ENCODE data around the gene KRTAP20-2. TPM values are rescaled to one million over a fixed set of nuclear protein-coding genes. Genes with fewer than 3 reads are reported as not detected.

Gene KRTAP20-2
- total RNA-seq, 1 experiment from 2014 or later: not detected

DNA sequence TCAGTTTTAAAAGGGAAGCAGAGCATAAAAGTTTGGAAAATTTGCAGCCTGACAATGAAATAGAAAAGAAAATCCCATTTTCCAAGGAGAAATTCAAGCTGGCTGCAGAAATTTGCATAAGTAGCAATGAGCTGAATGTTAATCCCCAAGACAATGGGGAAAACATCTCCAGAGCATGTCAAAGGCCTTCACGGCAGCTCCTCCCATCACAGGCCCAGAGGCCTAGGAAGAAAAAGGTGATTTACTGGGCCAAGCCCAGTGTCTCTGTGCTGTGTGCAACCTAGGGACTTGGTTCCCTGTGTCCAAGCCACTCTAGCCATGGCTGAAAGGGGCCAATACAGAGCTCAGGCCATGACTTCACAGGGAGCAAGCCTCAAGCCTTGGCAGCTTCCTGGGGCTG, 33.8 kb downstream of the KRTAP20-2 start:
- Histone ChIP-seq H3K27me3 (ENCODE audit: control insufficient read depth, insufficient read depth, low read length) (no peaks in the 10 kb centered on the region), H3K4me1 (ENCODE audit: control insufficient read depth, insufficient read depth, low read length) (no peaks in the 10 kb centered on the region), H3K4me3 (ENCODE audit: low read depth in 2 of 2, low read length in 2 of 2) (no peak overlapping the region), H3K9me3 (ENCODE audit: control insufficient read depth, insufficient read depth, low read depth, low read length) (no peaks in the 10 kb centered on the region), H3K36me3 (ENCODE audit: control insufficient read depth, insufficient read depth, low read length) (no peaks in the 10 kb centered on the region), H3K27ac (ENCODE audit: low read length) (no peak overlapping the region)
- intact Hi-C loops (cut with micrococcal nuclease; ENCODE audit: unreplicated experiment): no loop called here
- ChIA-PET CTCF (no interaction called here), POLR2A (no interaction called here)
- in situ Hi-C loops (cut with HindIII; ENCODE audit: low pct_unique_long_range_greater_than_20kb, low sequenced_read_pairs): no loop called here
- TF ChIP-seq, protein P1, sequence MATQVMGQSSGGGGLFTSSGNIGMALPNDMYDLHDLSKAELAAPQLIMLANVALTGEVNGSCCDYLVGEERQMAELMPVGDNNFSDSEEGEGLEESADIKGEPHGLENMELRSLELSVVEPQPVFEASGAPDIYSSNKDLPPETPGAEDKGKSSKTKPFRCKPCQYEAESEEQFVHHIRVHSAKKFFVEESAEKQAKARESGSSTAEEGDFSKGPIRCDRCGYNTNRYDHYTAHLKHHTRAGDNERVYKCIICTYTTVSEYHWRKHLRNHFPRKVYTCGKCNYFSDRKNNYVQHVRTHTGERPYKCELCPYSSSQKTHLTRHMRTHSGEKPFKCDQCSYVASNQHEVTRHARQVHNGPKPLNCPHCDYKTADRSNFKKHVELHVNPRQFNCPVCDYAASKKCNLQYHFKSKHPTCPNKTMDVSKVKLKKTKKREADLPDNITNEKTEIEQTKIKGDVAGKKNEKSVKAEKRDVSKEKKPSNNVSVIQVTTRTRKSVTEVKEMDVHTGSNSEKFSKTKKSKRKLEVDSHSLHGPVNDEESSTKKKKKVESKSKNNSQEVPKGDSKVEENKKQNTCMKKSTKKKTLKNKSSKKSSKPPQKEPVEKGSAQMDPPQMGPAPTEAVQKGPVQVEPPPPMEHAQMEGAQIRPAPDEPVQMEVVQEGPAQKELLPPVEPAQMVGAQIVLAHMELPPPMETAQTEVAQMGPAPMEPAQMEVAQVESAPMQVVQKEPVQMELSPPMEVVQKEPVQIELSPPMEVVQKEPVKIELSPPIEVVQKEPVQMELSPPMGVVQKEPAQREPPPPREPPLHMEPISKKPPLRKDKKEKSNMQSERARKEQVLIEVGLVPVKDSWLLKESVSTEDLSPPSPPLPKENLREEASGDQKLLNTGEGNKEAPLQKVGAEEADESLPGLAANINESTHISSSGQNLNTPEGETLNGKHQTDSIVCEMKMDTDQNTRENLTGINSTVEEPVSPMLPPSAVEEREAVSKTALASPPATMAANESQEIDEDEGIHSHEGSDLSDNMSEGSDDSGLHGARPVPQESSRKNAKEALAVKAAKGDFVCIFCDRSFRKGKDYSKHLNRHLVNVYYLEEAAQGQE (IDR thresholded peaks at IDR 0.05; ENCODE audit: insufficient read depth in 1 of 2, low read depth in 2 of 2, low read length in 1 of 2): no peak
- TF ChIP-seq, protein P2, sequence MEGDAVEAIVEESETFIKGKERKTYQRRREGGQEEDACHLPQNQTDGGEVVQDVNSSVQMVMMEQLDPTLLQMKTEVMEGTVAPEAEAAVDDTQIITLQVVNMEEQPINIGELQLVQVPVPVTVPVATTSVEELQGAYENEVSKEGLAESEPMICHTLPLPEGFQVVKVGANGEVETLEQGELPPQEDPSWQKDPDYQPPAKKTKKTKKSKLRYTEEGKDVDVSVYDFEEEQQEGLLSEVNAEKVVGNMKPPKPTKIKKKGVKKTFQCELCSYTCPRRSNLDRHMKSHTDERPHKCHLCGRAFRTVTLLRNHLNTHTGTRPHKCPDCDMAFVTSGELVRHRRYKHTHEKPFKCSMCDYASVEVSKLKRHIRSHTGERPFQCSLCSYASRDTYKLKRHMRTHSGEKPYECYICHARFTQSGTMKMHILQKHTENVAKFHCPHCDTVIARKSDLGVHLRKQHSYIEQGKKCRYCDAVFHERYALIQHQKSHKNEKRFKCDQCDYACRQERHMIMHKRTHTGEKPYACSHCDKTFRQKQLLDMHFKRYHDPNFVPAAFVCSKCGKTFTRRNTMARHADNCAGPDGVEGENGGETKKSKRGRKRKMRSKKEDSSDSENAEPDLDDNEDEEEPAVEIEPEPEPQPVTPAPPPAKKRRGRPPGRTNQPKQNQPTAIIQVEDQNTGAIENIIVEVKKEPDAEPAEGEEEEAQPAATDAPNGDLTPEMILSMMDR (IDR thresholded peaks at IDR 0.05): no peak
- TF ChIP-seq POLR2AphosphoS5 (IDR thresholded peaks at IDR 0.05; ENCODE audit: low read depth, low read length) (no peak), SIN3A (IDR thresholded peaks at IDR 0.05; ENCODE audit: borderline replicate concordance, insufficient read depth, low read depth, low read length) (no peak), TCF7L2 (IDR thresholded peaks at IDR 0.05; ENCODE audit: low read depth, low read length) (no peak)
- BruUV-seq (replicated peaks): no TSS peak
- no peak for DNase-seq (ENCODE audit: low read depth, low spot score)
- ATAC-seq: no peak

GRCh38 chr21:30672985-30673650, 38.1 kb downstream of the KRTAP20-2 start:
- Histone ChIP-seq H3K36me3 (ENCODE audit: control insufficient read depth, insufficient read depth, low read length) (no peaks in the 10 kb centered on the region), H3K27ac (ENCODE audit: low read length) (no peak overlapping the region), H3K4me3 (ENCODE audit: low read depth in 2 of 2, low read length in 2 of 2) (no peak overlapping the region), H3K9me3 (ENCODE audit: control insufficient read depth, insufficient read depth, low read depth, low read length) (no peaks in the 10 kb centered on the region), H3K27me3 (ENCODE audit: control insufficient read depth, insufficient read depth, low read length) (no peaks in the 10 kb centered on the region), H3K4me1 (ENCODE audit: control insufficient read depth, insufficient read depth, low read length) (no peaks in the 10 kb centered on the region)
- ATAC-seq (no peak), DNase-seq (ENCODE audit: low read depth, low spot score) (no peak)
- CTCF ChIA-PET: no interaction called here
- BruUV-seq (replicated peaks): no TSS peak
- TF ChIP-seq POLR2AphosphoS5 (IDR thresholded peaks at IDR 0.05; ENCODE audit: low read depth, low read length) (no peak), TCF7L2 (IDR thresholded peaks at IDR 0.05; ENCODE audit: low read depth, low read length) (no peak), SIN3A (IDR thresholded peaks at IDR 0.05; ENCODE audit: borderline replicate concordance, insufficient read depth, low read depth, low read length) (no peak)
- TF ChIP-seq, protein P2 (IDR thresholded peaks at IDR 0.05): no peak
- TF ChIP-seq, protein P1 (IDR thresholded peaks at IDR 0.05; ENCODE audit: insufficient read depth in 1 of 2, low read depth in 2 of 2, low read length in 1 of 2): no peak
- in situ Hi-C loops (cut with HindIII; ENCODE audit: low pct_unique_long_range_greater_than_20kb, low sequenced_read_pairs) (no loop called here), intact Hi-C loops (cut with micrococcal nuclease; ENCODE audit: unreplicated experiment) (no loop called here)
- POLR2A ChIA-PET: no interaction called here
